ENCODE results near the gene FOSL2.

FOSL2 gene

DNA sequence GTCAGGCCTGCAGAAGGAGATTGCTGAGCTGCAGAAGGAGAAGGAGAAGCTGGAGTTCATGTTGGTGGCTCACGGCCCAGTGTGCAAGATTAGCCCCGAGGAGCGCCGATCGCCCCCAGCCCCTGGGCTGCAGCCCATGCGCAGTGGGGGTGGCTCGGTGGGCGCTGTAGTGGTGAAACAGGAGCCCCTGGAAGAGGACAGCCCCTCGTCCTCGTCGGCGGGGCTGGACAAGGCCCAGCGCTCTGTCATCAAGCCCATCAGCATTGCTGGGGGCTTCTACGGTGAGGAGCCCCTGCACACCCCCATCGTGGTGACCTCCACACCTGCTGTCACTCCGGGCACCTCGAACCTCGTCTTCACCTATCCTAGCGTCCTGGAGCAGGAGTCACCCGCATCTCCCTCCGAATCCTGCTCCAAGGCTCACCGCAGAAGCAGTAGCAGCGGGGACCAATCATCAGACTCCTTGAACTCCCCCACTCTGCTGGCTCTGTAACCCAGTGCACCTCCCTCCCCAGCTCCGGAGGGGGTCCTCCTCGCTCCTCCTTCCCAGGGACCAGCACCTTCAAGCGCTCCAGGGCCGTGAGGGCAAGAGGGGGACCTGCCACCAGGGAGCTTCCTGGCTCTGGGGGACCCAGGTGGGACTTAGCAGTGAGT lies 19.4 kb downstream of the FOSL2 start:
- no peaks in the 10 kb centered on the region for H3K27me3 ChIP-seq
- no peak overlapping the region for H3K27ac ChIP-seq
- H3K9me3 ChIP-seq, result no peaks in the 10 kb centered on the region
- TF ChIP-seq, protein P1, sequence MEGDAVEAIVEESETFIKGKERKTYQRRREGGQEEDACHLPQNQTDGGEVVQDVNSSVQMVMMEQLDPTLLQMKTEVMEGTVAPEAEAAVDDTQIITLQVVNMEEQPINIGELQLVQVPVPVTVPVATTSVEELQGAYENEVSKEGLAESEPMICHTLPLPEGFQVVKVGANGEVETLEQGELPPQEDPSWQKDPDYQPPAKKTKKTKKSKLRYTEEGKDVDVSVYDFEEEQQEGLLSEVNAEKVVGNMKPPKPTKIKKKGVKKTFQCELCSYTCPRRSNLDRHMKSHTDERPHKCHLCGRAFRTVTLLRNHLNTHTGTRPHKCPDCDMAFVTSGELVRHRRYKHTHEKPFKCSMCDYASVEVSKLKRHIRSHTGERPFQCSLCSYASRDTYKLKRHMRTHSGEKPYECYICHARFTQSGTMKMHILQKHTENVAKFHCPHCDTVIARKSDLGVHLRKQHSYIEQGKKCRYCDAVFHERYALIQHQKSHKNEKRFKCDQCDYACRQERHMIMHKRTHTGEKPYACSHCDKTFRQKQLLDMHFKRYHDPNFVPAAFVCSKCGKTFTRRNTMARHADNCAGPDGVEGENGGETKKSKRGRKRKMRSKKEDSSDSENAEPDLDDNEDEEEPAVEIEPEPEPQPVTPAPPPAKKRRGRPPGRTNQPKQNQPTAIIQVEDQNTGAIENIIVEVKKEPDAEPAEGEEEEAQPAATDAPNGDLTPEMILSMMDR (IDR thresholded peaks at IDR 0.05), result no peak
- peaks cover 0 to 89% (median 47%) of the 10 kb centered on the region in 4 donors for H3K4me1 ChIP-seq
- peaks cover 93 to 95% (median 94%) of the 10 kb centered on the region in 3 donors for H3K36me3 ChIP-seq
- DNase-seq, result peak in 1 of 2 donors; percentile 18
- H3K4me3 ChIP-seq, result no peak overlapping the region
- intact Hi-C loops (cut with DNase I; ENCODE audit: low total_unique reads), result no loop called here

DNA sequence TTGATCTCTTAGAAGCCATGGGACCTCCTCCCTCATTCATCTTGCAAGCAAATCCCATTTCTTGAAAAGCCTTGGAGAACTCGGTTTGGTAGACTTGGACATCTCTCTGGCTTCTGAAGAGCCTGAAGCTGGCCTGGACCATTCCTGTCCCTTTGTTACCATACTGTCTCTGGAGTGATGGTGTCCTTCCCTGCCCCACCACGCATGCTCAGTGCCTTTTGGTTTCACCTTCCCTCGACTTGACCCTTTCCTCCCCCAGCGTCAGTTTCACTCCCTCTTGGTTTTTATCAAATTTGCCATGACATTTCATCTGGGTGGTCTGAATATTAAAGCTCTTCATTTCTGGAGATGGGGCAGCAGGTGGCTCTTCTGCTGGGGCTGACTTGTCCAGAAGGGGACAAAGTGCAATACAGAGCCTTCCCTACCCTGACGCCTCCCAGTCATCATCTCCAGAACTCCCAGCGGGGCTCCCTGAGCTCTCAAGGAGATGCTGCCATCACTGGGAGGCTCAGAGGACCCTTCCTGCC lies 20.0 kb downstream of the FOSL2 start:
- TF ChIP-seq, protein P1 (IDR thresholded peaks at IDR 0.05), result no peak
- intact Hi-C loops (cut with DNase I; ENCODE audit: low total_unique reads), result no loop called here
- H3K27ac ChIP-seq, result peak overlapping the region in 1 of 2 donors; percentile 42
- no peaks in the 10 kb centered on the region for H3K27me3 ChIP-seq
- DNase-seq, result no peak
- H3K4me1 ChIP-seq, result peaks cover 0 to 89% (median 42%) of the 10 kb centered on the region in 4 donors
- H3K9me3 ChIP-seq, result no peaks in the 10 kb centered on the region
- peaks cover 91 to 95% (median 93%) of the 10 kb centered on the region in 3 donors for H3K36me3 ChIP-seq
- no peak overlapping the region for H3K4me3 ChIP-seq

DNA sequence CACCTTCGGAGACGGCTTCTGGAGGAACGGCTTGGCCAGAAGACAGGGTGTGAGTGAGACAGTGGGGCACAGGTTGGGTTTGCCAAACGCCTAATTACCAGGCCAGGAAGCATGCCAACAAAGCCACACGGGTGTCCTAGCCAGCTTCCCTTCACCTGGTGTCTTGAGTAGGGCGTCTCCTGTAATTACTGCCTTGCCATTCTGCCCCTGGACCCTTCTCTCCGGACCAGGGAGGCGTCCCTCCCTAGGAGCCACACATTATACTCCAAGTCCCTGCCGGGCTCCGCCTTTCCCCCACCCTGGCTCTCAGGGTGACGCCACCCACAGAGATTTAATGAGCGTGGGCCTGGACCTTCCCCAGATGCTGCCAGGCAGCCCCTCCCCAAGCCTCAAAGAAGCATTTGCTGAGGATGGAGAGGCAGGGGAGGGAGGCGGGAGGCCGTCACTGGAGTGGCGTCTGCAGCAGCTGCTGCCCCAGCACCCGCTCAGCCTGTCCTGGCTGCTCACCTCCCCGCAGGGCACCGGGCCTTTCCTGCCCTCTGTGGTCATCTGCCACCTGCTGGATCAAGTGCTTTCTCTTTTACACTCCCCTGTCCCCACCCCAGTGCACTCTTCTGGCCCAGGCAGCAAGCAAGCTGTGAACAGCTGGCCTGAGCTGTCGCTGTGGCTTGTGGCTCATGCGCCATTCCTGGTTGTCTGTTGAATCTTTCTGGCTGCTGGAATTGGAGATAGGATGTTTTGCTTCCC lies 20.7 kb downstream of the FOSL2 start:
- H3K4me3 ChIP-seq, result no peak overlapping the region
- no peaks in the 10 kb centered on the region for H3K27me3 ChIP-seq
- no peaks in the 10 kb centered on the region for H3K9me3 ChIP-seq
- peaks cover 85 to 94% (median 93%) of the 10 kb centered on the region in 3 donors for H3K36me3 ChIP-seq
- H3K4me1 ChIP-seq, result peaks cover 0 to 82% (median 37%) of the 10 kb centered on the region in 4 donors
- TF ChIP-seq, protein P1 (IDR thresholded peaks at IDR 0.05), result peak in 1 of 2 experiments; percentile 16
- peak overlapping the region; percentile 23 to 42 for H3K27ac ChIP-seq
- DNase-seq, result no peak
- intact Hi-C loops (cut with DNase I; ENCODE audit: low total_unique reads), result no loop called here

DNA sequence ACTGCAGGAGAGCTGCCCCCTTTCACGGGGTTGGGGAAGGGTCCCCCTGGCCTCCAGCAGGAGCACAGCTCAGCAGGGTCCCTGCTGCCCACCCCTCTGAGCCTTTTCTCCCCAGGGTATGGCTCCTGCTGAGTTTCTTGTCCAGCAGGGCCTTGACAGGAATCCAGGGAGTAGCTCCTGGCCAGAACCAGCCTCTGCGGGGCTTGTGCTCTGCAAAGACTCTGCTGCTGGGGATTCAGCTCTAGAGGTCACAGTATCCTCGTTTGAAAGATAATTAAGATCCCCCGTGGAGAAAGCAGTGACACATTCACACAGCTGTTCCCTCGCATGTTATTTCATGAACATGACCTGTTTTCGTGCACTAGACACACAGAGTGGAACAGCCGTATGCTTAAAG lies 21.2 kb downstream of the FOSL2 start:
- intact Hi-C loops (cut with DNase I; ENCODE audit: low total_unique reads), result no loop called here
- peak overlapping the region; percentile 23 to 42 for H3K27ac ChIP-seq
- no peak overlapping the region for H3K4me3 ChIP-seq
- peaks cover 79 to 91% (median 90%) of the 10 kb centered on the region in 3 donors for H3K36me3 ChIP-seq
- peaks cover 0 to 77% (median 36%) of the 10 kb centered on the region in 4 donors for H3K4me1 ChIP-seq
- no peak for DNase-seq
- no peaks in the 10 kb centered on the region for H3K27me3 ChIP-seq
- TF ChIP-seq, protein P1 (IDR thresholded peaks at IDR 0.05), result no peak
- H3K9me3 ChIP-seq, result no peaks in the 10 kb centered on the region

GRCh38 chr2:28414583-28414982 lies 21.9 kb downstream of the FOSL2 start:
- Histone ChIP-seq H3K9me3 (no peaks in the 10 kb centered on the region), H3K4me1 (peaks cover 0 to 71% (median 36%) of the 10 kb centered on the region in 4 donors), H3K27me3 (no peaks in the 10 kb centered on the region), H3K27ac (peak overlapping the region; percentile 7 to 29), H3K4me3 (no peak overlapping the region), H3K36me3 (peaks cover 72 to 91% (median 90%) of the 10 kb centered on the region in 3 donors)
- intact Hi-C loops (cut with DNase I; ENCODE audit: low total_unique reads), result no loop called here
- no peak for DNase-seq
- TF ChIP-seq, protein P1 (IDR thresholded peaks at IDR 0.05), result no peak

Data from tibial artery (tissue), 4 donors.